ENCODE data around the gene DHRS11. TPM values are rescaled to one million over a fixed set of nuclear protein-coding genes. Genes with fewer than 3 reads are reported as not detected.

Gene DHRS11
- total and polyA plus RNA-seq, 2 of the 8 experiments (the other 6 are each of a cell fraction or from before 2014, with no cell fraction given): 29.5 to 63.3 TPM

GRCh38 chr17:36592316-36592715 lies 637 bp downstream of the DHRS11 start:
- no peak overlapping the region for H2BK15ac ChIP-seq (ENCODE audit: low read length)
- H3K4me1 ChIP-seq (replicated peaks in 1 of 4; ENCODE audit: control insufficient read depth in 3 of 4, insufficient read depth in 4 of 4, low read length in 3 of 4): peaks cover 0 to 15% (median 11%) of the 10 kb centered on the region in 4 experiments; a peak in 5 of 7 replicates
- FAIRE-seq: no peak
- no peak overlapping the region for H2BK5ac ChIP-seq (ENCODE audit: low read depth, low read length)
- H3K79me1 ChIP-seq (ENCODE audit: low read depth, low read length): peaks cover 3% of the 10 kb centered on the region; the same call in 1 of the 2 replicates
- peaks cover 2 to 16% (median 5%) of the 10 kb centered on the region in 4 experiments; a peak in 6 of 8 replicates for H3K36me3 ChIP-seq (ENCODE audit: control insufficient read depth in 2 of 4, insufficient read depth in 4 of 4, low read length in 3 of 4)
- H4K5ac ChIP-seq (ENCODE audit: insufficient read length, low read depth, low read length): peak overlapping the region; percentile 17
- H3K9me3 ChIP-seq (ENCODE audit: insufficient read depth in 2 of 2, low read depth in 1 of 2, low read length in 1 of 2): no peaks in the 10 kb centered on the region
- WGBS, 2 experiments (ENCODE audit: extremely low coverage in 1 of 2, insufficient coverage in 1 of 2, insufficient read length in 1 of 2, insufficient replicate concordance in 2 of 2, low coverage in 1 of 2, low lambda C conversion rate in 2 of 2, missing lambda C conversion rate in 1 of 2): 2% methylated on average over 9 of the region's 20 CpGs; no CpG with 5 or more reads in 1 of the 2 experiments
- H3K14ac ChIP-seq (ENCODE audit: insufficient read length): no peak overlapping the region
- no peak overlapping the region for H3K56ac ChIP-seq (replicated peaks; ENCODE audit: insufficient read length, low read depth, low read length)
- H3K79me2 ChIP-seq (ENCODE audit: control insufficient read depth in 1 of 2, insufficient read depth in 2 of 2, low read length in 2 of 2): peaks cover 5 to 16% of the 10 kb centered on the region in 2 experiments; a peak in 3 of 4 replicates
- no peaks in the 10 kb centered on the region for H3K27me3 ChIP-seq (replicated peaks in 1 of 4; ENCODE audit: control insufficient read depth in 3 of 4, extremely low read depth in 1 of 4, insufficient read depth in 3 of 4, low read length in 3 of 4)
- peaks cover 7% of the 10 kb centered on the region for H3K23me2 ChIP-seq (ENCODE audit: low read depth, low read length)
- H4K8ac ChIP-seq (ENCODE audit: extremely low read depth, insufficient read depth, low read length): no peak overlapping the region
- H4K20me1 ChIP-seq (replicated peaks in 1 of 2; ENCODE audit: control insufficient read depth in 1 of 2, insufficient read depth in 2 of 2, low read length in 2 of 2): peaks cover 0 to 2% of the 10 kb centered on the region in 2 experiments
- H3K23ac ChIP-seq (ENCODE audit: insufficient read length): no peak overlapping the region
- H2BK12ac ChIP-seq (ENCODE audit: low read depth, low read length): no peak overlapping the region
- H4K91ac ChIP-seq (replicated peaks; ENCODE audit: insufficient read length, low read length): no peak overlapping the region
- TF ChIP-seq BACH1 (IDR thresholded peaks at IDR 0.05; ENCODE audit: low read length): peak; percentile 30; the same call in 1 of the 2 replicates
- no peak for TF ChIP-seq TAF7 (optimal IDR thresholded peaks at IDR 0.05; ENCODE audit: borderline replicate concordance, low read depth, low read length)
- no peak for TF ChIP-seq ASH2L (IDR thresholded peaks at IDR 0.05; ENCODE audit: low read length)
- TF ChIP-seq KDM4A (IDR thresholded peaks at IDR 0.05; ENCODE audit: low read depth, low read length, severe bottlenecking): peak; percentile 57
- TF ChIP-seq EP300 (IDR thresholded peaks at IDR 0.05; ENCODE audit: borderline replicate concordance in 1 of 2, low read depth in 2 of 2, low read length in 2 of 2): no peak
- no peak for TF ChIP-seq SIN3A (conservative IDR thresholded peaks at IDR 0.05 in 1 of 2, IDR thresholded peaks at IDR 0.05 in 1 of 2; ENCODE audit: low read depth in 1 of 2, low read length in 2 of 2)
- no peak for TF ChIP-seq PHF8 (conservative IDR thresholded peaks at IDR 0.05; ENCODE audit: low read depth, low read length)
- no peak for TF ChIP-seq POLR2AphosphoS5 (IDR thresholded peaks at IDR 0.05; ENCODE audit: low read depth, low read length)
- TF ChIP-seq SAP30 (IDR thresholded peaks at IDR 0.05; ENCODE audit: insufficient read depth, insufficient replicate concordance, low read length): no peak
- no peak for TF ChIP-seq JUND (IDR thresholded peaks at IDR 0.05; ENCODE audit: low read length)
- peak overlapping the region; percentile 51 for H3K18ac ChIP-seq (ENCODE audit: extremely low read depth, low read length)
- peak overlapping the region; percentile 73 to 84 for H3K4me2 ChIP-seq (ENCODE audit: insufficient read depth in 1 of 2, low read depth in 2 of 2, low read length in 2 of 2)
- H2BK20ac ChIP-seq (ENCODE audit: low read length): no peak overlapping the region
- H3K9ac ChIP-seq (replicated peaks in 1 of 4; ENCODE audit: extremely low read depth in 1 of 4, low read depth in 3 of 4, low read length in 3 of 4): peak overlapping the region in 1 of 4 experiments; percentile 23; a peak in 2 of 7 replicates
- peak overlapping the region; percentile 52 to 93 (median 76) for H3K4me3 ChIP-seq (ENCODE audit: extremely low read depth in 1 of 4, insufficient read depth in 2 of 4, low read depth in 3 of 4, low read length in 4 of 4)
- H3K4ac ChIP-seq (replicated peaks; ENCODE audit: insufficient read length, low read depth, low read length): no peak overlapping the region
- CTCF ChIA-PET (ENCODE audit: partially characterized antibody): interaction anchor here (3.2 kb wide), 1 partner anchor 10 kb away, joined by 18 read pairs; the partner anchor contains the start of gene MRM1
- POLR2A ChIA-PET (ENCODE audit: partially characterized antibody): interaction anchor here (0.7 to 6.4 kb wide), 7 partner anchors 9 to 104 kb away, joined by 3 to 55 read pairs (median 11); partner anchors contain the start of genes GGNBP2, MRM1, MYO19 and PIGW
- H2BK120ac ChIP-seq (replicated peaks; ENCODE audit: low read depth, low read length): no peak overlapping the region
- H2AFZ ChIP-seq (ENCODE audit: low read length): no peak overlapping the region; the same call in 1 of the 2 replicates
- H3K27ac ChIP-seq (ENCODE audit: low read depth, low read length): 0 out of 2 replicates have a peak overlapping the region, but pooled peaks have one; percentile 45
- no peak overlapping the region for H2AK5ac ChIP-seq (ENCODE audit: low read depth, low read length)
- peak in 1 of 2 experiments; percentile 80 for DNase-seq (ENCODE audit: low read depth in 1 of 2, low spot score in 2 of 2)
